NCI-H510A (cell line): ENCODE results near the gene URM1.

ENCODE experiments used
- DNase-seq: peaks from one replicate; lab custom pipeline; 2025; lab: John Stamatoyannopoulos, UW

URM1 gene

GRCh38 chr9:128385496-128386460, 14.6 kb downstream of the URM1 start:
- DNase-seq = no peak

- no peak for DNase-seq
Measured at GRCh38 chr9:128388150-128388549, 17.0 kb downstream of the URM1 start.

GRCh38 chr9:128389395-128390149, 18.4 kb downstream of the URM1 start:
- DNase-seq = peak; percentile 40

GRCh38 chr9:128390150-128390812, 19.1 kb downstream of the URM1 start:
- DNase-seq = peak; percentile 37

GRCh38 chr9:128390813-128391711, 19.9 kb downstream of the URM1 start:
- DNase-seq = no peak

GRCh38 chr9:128391956-128392301, 20.8 kb downstream of the URM1 start:
- DNase-seq = no peak

- DNase-seq = no peak
Measured at GRCh38 chr9:128392302-128393144, 21.3 kb downstream of the URM1 start.

- no peak for DNase-seq
Measured at GRCh38 chr9:128393145-128393775, 22.1 kb downstream of the URM1 start.

- DNase-seq = no peak
Measured at GRCh38 chr9:128393970-128394369, 22.8 kb downstream of the URM1 start.

GRCh38 chr9:128394379-128395168, 23.4 kb downstream of the URM1 start:
- DNase-seq = no peak

- DNase-seq = no peak
Measured at GRCh38 chr9:128396970-128397613, 25.9 kb downstream of the URM1 start.

- DNase-seq = no peak
Measured at GRCh38 chr9:128397831-128398230, 26.7 kb downstream of the URM1 start.

GRCh38 chr9:128399861-128400260, 28.7 kb downstream of the URM1 start:
- no peak for DNase-seq

- no peak for DNase-seq
Measured at GRCh38 chr9:128404560-128404959, 33.4 kb downstream of the URM1 start.

- DNase-seq = no peak
Measured at GRCh38 chr9:128405077-128405779, 34.1 kb downstream of the URM1 start.

GRCh38 chr9:128405780-128406171, 34.6 kb downstream of the URM1 start:
- DNase-seq = no peak

- no peak for DNase-seq
Measured at GRCh38 chr9:128406848-128407391, 35.7 kb downstream of the URM1 start.

- no peak for DNase-seq
Measured at GRCh38 chr9:128408963-128409431, 37.8 kb downstream of the URM1 start.
